K562 (cell line): ENCODE measurements around the gene ATL3. TPM values are rescaled to one million over a fixed set of nuclear protein-coding genes. Genes with fewer than 3 reads are reported as not detected.

ENCODE experiments used
- ATF7 ChIP-seq: fragments of 450-650 bp; IDR thresholded peaks from 2 replicates; pipeline ENCODE4 v1.7.1; 2014; ENCODE audit warnings: mild to moderate bottlenecking, moderate library complexity
- CGGBP1 ChIP-seq: fragments of 250-450 bp; sonication (Bioruptor Pico); IDR thresholded peaks from 2 replicates; pipeline ENCODE4 v1.9.0; 2021; ENCODE audit warnings: mild to moderate bottlenecking
- CHD4 ChIP-seq: fragments of 200-600 bp; sonication (generic); IDR thresholded peaks from 3 replicates; pipeline ENCODE4 v1.6.1; 2012; ENCODE audit warnings: low read depth, mild to moderate bottlenecking, mixed read lengths, low read length, inconsistent platforms; ENCODE audit not compliant: insufficient read depth, insufficient replicate concordance, poor library complexity, severe bottlenecking
- GTF2E2 ChIP-seq: fragments of 200-800 bp; sonication (Bioruptor generic); IDR thresholded peaks from 2 replicates; pipeline ENCODE4 v1.6.1; 2016; ENCODE audit warnings: missing genetic modification characterization, missing compliant biosample characterization
- IRF2 ChIP-seq: sonication (generic); formaldehyde crosslinking; IDR thresholded peaks from 2 replicates; pipeline ENCODE4 v1.8.1; 2022; ENCODE audit warnings: mild to moderate bottlenecking, missing genetic modification reagents
- KAT7 ChIP-seq: sonication (generic); formaldehyde crosslinking; IDR thresholded peaks from 2 replicates; pipeline ENCODE4 v1.8.0; 2022; ENCODE audit warnings: missing genetic modification reagents, mild to moderate bottlenecking, borderline replicate concordance
- LARP7 ChIP-seq: fragments of 450-650 bp; IDR thresholded peaks from 2 replicates; pipeline ENCODE4 v1.6.1; 2016
- MAFF ChIP-seq: IDR thresholded peaks from 2 replicates; pipeline ENCODE4 v1.6.1; 2012; ENCODE audit warnings: low read length, improper control_type of control experiment
- MIER1 ChIP-seq: fragments of 450-650 bp; IDR thresholded peaks from 2 replicates; pipeline ENCODE4 v1.6.1; 2016; ENCODE audit warnings: antibody characterized with exemption, mild to moderate bottlenecking, low read depth
- NONO ChIP-seq, 2 experiments: fragments of 200-400 bp in 1 of 2; fragments of 450-650 bp in 1 of 2; formaldehyde crosslinking in 1 of 2; IDR thresholded peaks; 2 replicates each; pipeline ENCODE4 v1.6.1; 2017; ENCODE audit warnings: low read depth in 2 of 2, mild to moderate bottlenecking in 2 of 2, moderate library complexity in 2 of 2, low read length in 1 of 2
- RBM22 ChIP-seq: fragments of 200-400 bp; formaldehyde crosslinking; IDR thresholded peaks from 2 replicates; pipeline ENCODE4 v1.6.1; 2018; ENCODE audit warnings: low read length, low read depth; ENCODE audit not compliant: poor library complexity, severe bottlenecking
- TBL1XR1 ChIP-seq, 2 experiments: IDR thresholded peaks; 2 replicates each; pipeline ENCODE4 v1.6.1; 2012; ENCODE audit warnings: improper control_type of control experiment in 2 of 2, low read length in 2 of 2, mild to moderate bottlenecking in 1 of 2
- THRB ChIP-seq: fragments of 450-650 bp; formaldehyde crosslinking; conservative IDR thresholded peaks from 2 replicates; pipeline ENCODE4 v1.4.0; 2022; ENCODE audit warnings: mild to moderate bottlenecking, missing genetic modification characterization
- TSHZ1 ChIP-seq: fragments of 250-450 bp; sonication (Bioruptor Pico); IDR thresholded peaks from 2 replicates; pipeline ENCODE4 v1.4.0; 2020; ENCODE audit warnings: mild to moderate bottlenecking, moderate library complexity
- ZBTB26 ChIP-seq: fragments of 450-650 bp; formaldehyde crosslinking; IDR thresholded peaks from 2 replicates; pipeline ENCODE4 v1.4.0; 2022; ENCODE audit warnings: missing genetic modification characterization
- ZNF449 ChIP-seq: fragments of 250-450 bp; sonication (Bioruptor Pico); IDR thresholded peaks from 2 replicates; pipeline ENCODE4 v1.8.0; 2022; ENCODE audit warnings: moderate library complexity, mild to moderate bottlenecking, inconsistent platforms
- ZNF707 ChIP-seq: fragments of 250-450 bp; sonication (Bioruptor Pico); conservative IDR thresholded peaks from 2 replicates; pipeline ENCODE4 v1.8.0; 2022; ENCODE audit warnings: inconsistent platforms, mild to moderate bottlenecking, moderate library complexity
- polyA plus RNA-seq, 8 experiments: library from polyadenylated mRNA; depleted of rRNA in 4 of 8; stranded (reverse) in 5 of 8; unstranded in 3 of 8; fragments of >200 nt; fragmentation: Nextera tagmentation in 2 of 8; fragmentation: Illumina TruSeq in 1 of 8; extraction: Ambion mirVana in 2 of 8; extraction: Trizol in 1 of 8; gene quantifications; 2 replicates each; pipeline versions ENCODE4 v1.2.1 to v1.2.3, GENCODE V29; 2011 to 2014; ENCODE audit warnings: inconsistent platforms in 1 of 8, missing spikeins in 1 of 8
- total RNA-seq, 7 experiments: library from RNA; depleted of rRNA in 6 of 7; stranded (reverse); fragments of >200 nt in 6 of 7; fragmentation: Illumina TruSeq in 2 of 7; extraction: Trizol in 2 of 7; gene quantifications; 2 replicates each; pipeline versions ENCODE4 v1.2.1 to v1.2.3, GENCODE V29; 2011 to 2021; ENCODE audit warnings: low replicate concordance in 1 of 7

Gene ATL3
- total and polyA plus RNA-seq, 9 of the 15 experiments (the other 6 are each of a cell fraction or from before 2014, with no cell fraction given): 18.2 to 39.8 (median 23.9) TPM

GRCh38 chr11:63672936-63673539 lies 1.9 kb upstream of the ATL3 start (continued):
- TF ChIP-seq THRB: no peak
- no peak for TF ChIP-seq RBM22
- TF ChIP-seq ZNF449: no peak
- no peak for TF ChIP-seq MIER1
- no peak for TF ChIP-seq ZBTB26 (CRISPR knock-in tag)
- TF ChIP-seq LARP7: no peak
- no peak for TF ChIP-seq MAFF
- TF ChIP-seq CHD4: no peak
- no peak for TF ChIP-seq IRF2 (CRISPR knock-in tag)
- TF ChIP-seq ZNF707 (CRISPR knock-in tag): no peak
- no peak for TF ChIP-seq TSHZ1
- TF ChIP-seq NONO (IDR thresholded peaks at IDR 0.05; ENCODE audit: low read depth in 2 of 2, low read length in 1 of 2): no peak
- no peak for TF ChIP-seq KAT7 (CRISPR knock-in tag)
- no peak for TF ChIP-seq CGGBP1 (CRISPR knock-in tag)
- peak; percentile 34; the same call in 1 of the 2 replicates for TF ChIP-seq ATF7
- no peak for TF ChIP-seq TBL1XR1 (IDR thresholded peaks at IDR 0.05; ENCODE audit: low read length in 2 of 2)
- TF ChIP-seq GTF2E2 (tag): no peak
